ENCODE results near the gene ACP4.
"Not testable (repeated sequence)": the region's sequence is repeated elsewhere in the genome, so short reads cannot be mapped to it uniquely, and the experiment has no call there.

Gene ACP4

GRCh38 chr19:50776131-50776530, 14.1 kb upstream of the ACP4 start:
- DNase-seq (ENCODE audit: low read depth) = no peak

GRCh38 chr19:50777261-50777660, 13.0 kb upstream of the ACP4 start:
- DNase-seq (ENCODE audit: low read depth) = no peak

- no peak for DNase-seq (ENCODE audit: low read depth)
Observed at GRCh38 chr19:50777830-50778303, 12.3 kb upstream of the ACP4 start.

- DNase-seq (ENCODE audit: low read depth) = no peak
Observed at GRCh38 chr19:50778906-50779430, 11.2 kb upstream of the ACP4 start.

GRCh38 chr19:50779504-50780457, 10.4 kb upstream of the ACP4 start:
- DNase-seq (ENCODE audit: low read depth) = no peak

- no peak for DNase-seq (ENCODE audit: low read depth)
Observed at GRCh38 chr19:50780753-50781435, 9.3 kb upstream of the ACP4 start.

- not testable (repeated sequence) for DNase-seq (ENCODE audit: low read depth)
Observed at GRCh38 chr19:50783848-50784152, 6.4 kb upstream of the ACP4 start.

GRCh38 chr19:50784710-50785109, 5.5 kb upstream of the ACP4 start:
- no peak for DNase-seq (ENCODE audit: low read depth)

GRCh38 chr19:50785329-50785728, 4.9 kb upstream of the ACP4 start:
- no peak for DNase-seq (ENCODE audit: low read depth)

GRCh38 chr19:50790922-50791467, 780 bp downstream of the ACP4 start:
- DNase-seq (ENCODE audit: low read depth) = no peak

- DNase-seq (ENCODE audit: low read depth) = no peak
Observed at GRCh38 chr19:50791594-50792271, 1.5 kb downstream of the ACP4 start.

- no peak for DNase-seq (ENCODE audit: low read depth)
Observed at GRCh38 chr19:50792272-50793250, 2.3 kb downstream of the ACP4 start.

GRCh38 chr19:50793558-50794065, 3.4 kb downstream of the ACP4 start:
- no peak for DNase-seq (ENCODE audit: low read depth)

- DNase-seq (ENCODE audit: low read depth) = no peak
Observed at GRCh38 chr19:50794074-50794875, 4.1 kb downstream of the ACP4 start.

- DNase-seq (ENCODE audit: low read depth) = no peak
Observed at GRCh38 chr19:50794876-50795663, 4.9 kb downstream of the ACP4 start.

GRCh38 chr19:50795664-50796073, 5.5 kb downstream of the ACP4 start:
- no peak for DNase-seq (ENCODE audit: low read depth)

GRCh38 chr19:50796128-50796633, 6.0 kb downstream of the ACP4 start:
- no peak for DNase-seq (ENCODE audit: low read depth)

GRCh38 chr19:50796634-50797428, 6.6 kb downstream of the ACP4 start:
- DNase-seq (ENCODE audit: low read depth) = no peak
